Upper lobe of left lung (tissue), 6 donors: Measurements from ENCODE around the gene MARK2. TPM values are rescaled to one million over a fixed set of nuclear protein-coding genes. Genes with fewer than 3 reads are reported as not detected.

Experiments used
- ATAC-seq, 2 donors: fragments of 200-7000 bp; cut with Tn5 transposase; one replicate each; pipeline ENCODE4 v1.9.1; 2022; ENCODE audit warnings: mild to moderate bottlenecking in 2 of 2, moderate library complexity in 2 of 2; ENCODE audit not compliant: low FRiP score in 2 of 2
- DNase-seq, 2 donors: peaks; one replicate each; pipeline ENCODE4 v3.0.0-alpha.2; 2019 to 2020
- H3K27ac ChIP-seq, 4 donors: fragments of 200-600 bp; sonication (generic); one replicate each; pipeline ENCODE4 v1.5.1; 2016 to 2019
- H3K27me3 ChIP-seq, 4 donors: fragments of 200-600 bp; sonication (generic); one replicate each; pipeline ENCODE4 v1.5.1; 2017 to 2019
- H3K36me3 ChIP-seq, 4 donors: fragments of 200-600 bp; sonication (generic); one replicate each; pipeline ENCODE4 v1.5.1; 2016 to 2019
- H3K4me1 ChIP-seq, 4 donors: fragments of 200-600 bp; sonication (generic); one replicate each; pipeline ENCODE4 v1.5.1; 2018 to 2019
- H3K4me3 ChIP-seq, 4 donors: fragments of 200-600 bp; sonication (generic); one replicate each; pipeline ENCODE4 v1.5.1; 2017 to 2019; ENCODE audit warnings: mild to moderate bottlenecking in 2 of 4, moderate library complexity in 1 of 4
- H3K9me3 ChIP-seq, 4 donors: fragments of 200-600 bp; sonication (generic); one replicate each; pipeline ENCODE4 v1.5.1; 2018 to 2019
- CTCF ChIP-seq, 6 experiments: fragments of 450-650 bp in 4 of 6; fragments of 200-600 bp in 2 of 6; sonication (generic) in 2 of 6; IDR thresholded peaks; one replicate each; pipeline ENCODE4 v1.5.1; 2016 to 2019; ENCODE audit warnings: antibody characterized with exemption in 6 of 6
- EP300 ChIP-seq, 4 donors: sonication (generic); formaldehyde crosslinking; IDR thresholded peaks; one replicate each; pipeline ENCODE4 v1.5.1; 2017; ENCODE audit warnings: antibody characterized with exemption in 4 of 4, control low read depth in 2 of 4
- POLR2A ChIP-seq, 4 donors: fragments of 450-650 bp; IDR thresholded peaks; one replicate each; pipeline ENCODE4 v1.5.1; 2016 to 2017; ENCODE audit warnings: antibody characterized with exemption in 4 of 4, mild to moderate bottlenecking in 2 of 4
- POLR2AphosphoS5 ChIP-seq, 2 donors: sonication (generic); formaldehyde crosslinking; IDR thresholded peaks; one replicate each; pipeline ENCODE4 v1.5.1; 2017; ENCODE audit warnings: antibody characterized with exemption in 2 of 2
- WGBS, 2 donors: methylation state at CpG; one replicate each; pipeline ENCODE4 v1.1.5; 2017 to 2018; 5-methylcytosine and 5-hydroxymethylcytosine counted together
- total RNA-seq, 6 donors: library from RNA; depleted of rRNA in 4 of 6; stranded (reverse); fragments of >200 nt in 4 of 6; gene quantifications; one replicate each; pipeline versions ENCODE4 v1.1.0 to v1.2.1, GENCODE V29; 2016 to 2021
- donor health status: DM: no; HTN: no; CAD: no; lungs with moderate emphysema.
- donor health status: DM: no; HTN: yes; CAD: no; lungs with severe emphysema.

Gene MARK2
- total RNA-seq, 6 donors from 2014 or later: 41.7 to 67.1 (median 50.7) TPM

- peaks cover 39 to 52% (median 44%) of the 10 kb centered on the region in 4 donors for H3K4me1 ChIP-seq
- 49% methylated on average over 7 of the region's 14 CpGs; no CpG with 5 or more reads in 1 of the 2 donors for WGBS, 2 donors
- peak in 1 of 2 donors; percentile 32 for DNase-seq
These were observed 82.1 kb downstream of the MARK2 start for GRCh38 chr11:63920939-63921417.

GRCh38 chr11:63922673-63923192 lies 83.8 kb downstream of the MARK2 start:
- ATAC-seq (no peak), DNase-seq (no peak)
- no peaks in the 10 kb centered on the region for H3K27me3 ChIP-seq
- WGBS, 2 donors: 89 to 90% methylated on average over 2 of the region's 2 CpGs
- H3K36me3 ChIP-seq: no peaks in the 10 kb centered on the region
- no peak for TF ChIP-seq POLR2AphosphoS5 (IDR thresholded peaks at IDR 0.05)
- TF ChIP-seq CTCF (IDR thresholded peaks at IDR 0.05): no peak
- no peak overlapping the region for H3K4me3 ChIP-seq
- no peak overlapping the region for H3K27ac ChIP-seq
- peaks cover 24 to 34% (median 28%) of the 10 kb centered on the region in 4 donors for H3K4me1 ChIP-seq
- no peaks in the 10 kb centered on the region for H3K9me3 ChIP-seq

More at GRCh38 chr11:63920939-63921417, 82.1 kb downstream of the MARK2 start:
- Histone ChIP-seq H3K4me3 (no peak overlapping the region), H3K27ac (peak overlapping the region in 1 of 4 donors; percentile 11), H3K27me3 (peaks cover 0 to 14% (median 0%) of the 10 kb centered on the region in 4 donors), H3K9me3 (no peaks in the 10 kb centered on the region), H3K36me3 (no peaks in the 10 kb centered on the region)
- ATAC-seq: no peak
- TF ChIP-seq CTCF (IDR thresholded peaks at IDR 0.05) (peak in 5 of 6 experiments; percentile 42 to 52 (median 48)), POLR2A (IDR thresholded peaks at IDR 0.05) (no peak), POLR2AphosphoS5 (IDR thresholded peaks at IDR 0.05) (no peak), EP300 (IDR thresholded peaks at IDR 0.05) (no peak)

- Histone ChIP-seq H3K4me1 (peaks cover 18 to 28% (median 22%) of the 10 kb centered on the region in 4 donors), H3K9me3 (no peaks in the 10 kb centered on the region), H3K4me3 (no peak overlapping the region), H3K36me3 (no peaks in the 10 kb centered on the region), H3K27me3 (no peaks in the 10 kb centered on the region), H3K27ac (no peak overlapping the region)
- TF ChIP-seq CTCF (IDR thresholded peaks at IDR 0.05) (no peak), POLR2A (IDR thresholded peaks at IDR 0.05) (no peak), EP300 (IDR thresholded peaks at IDR 0.05) (no peak), POLR2AphosphoS5 (IDR thresholded peaks at IDR 0.05) (no peak)
- 57 to 67% methylated on average over 4 of the region's 4 CpGs for WGBS, 2 donors
- ATAC-seq (no peak), DNase-seq (no peak)
These were observed 84.4 kb downstream of the MARK2 start for GRCh38 chr11:63923319-63923718.

- Histone ChIP-seq H3K4me3 (no peak overlapping the region), H3K36me3 (no peaks in the 10 kb centered on the region), H3K9me3 (no peaks in the 10 kb centered on the region), H3K4me1 (no peaks in the 10 kb centered on the region), H3K27me3 (no peaks in the 10 kb centered on the region), H3K27ac (no peak overlapping the region)
- TF ChIP-seq POLR2AphosphoS5 (IDR thresholded peaks at IDR 0.05) (no peak), CTCF (IDR thresholded peaks at IDR 0.05) (no peak), EP300 (IDR thresholded peaks at IDR 0.05) (no peak), POLR2A (IDR thresholded peaks at IDR 0.05) (no peak)
- 90 to 93% methylated on average over 5 of the region's 5 CpGs for WGBS, 2 donors
- ATAC-seq (no peak), DNase-seq (no peak)
These were observed 90.7 kb downstream of the MARK2 start for GRCh38 chr11:63929616-63930015.

- no peaks in the 10 kb centered on the region for H3K36me3 ChIP-seq
- no peaks in the 10 kb centered on the region for H3K9me3 ChIP-seq
- WGBS, 2 donors: 72 to 82% methylated on average over 6 of the region's 6 CpGs
- H3K27ac ChIP-seq: no peak overlapping the region
- TF ChIP-seq POLR2AphosphoS5 (IDR thresholded peaks at IDR 0.05) (no peak), EP300 (IDR thresholded peaks at IDR 0.05) (no peak), POLR2A (IDR thresholded peaks at IDR 0.05) (no peak), CTCF (IDR thresholded peaks at IDR 0.05) (no peak)
- H3K27me3 ChIP-seq: no peaks in the 10 kb centered on the region
- H3K4me3 ChIP-seq: no peak overlapping the region
- DNase-seq: no peak
- no peaks in the 10 kb centered on the region for H3K4me1 ChIP-seq
- ATAC-seq: no peak
These were observed 92.1 kb downstream of the MARK2 start for GRCh38 chr11:63931045-63931444.
